HG03575 (cell line): ENCODE results near the gene KRTAP5-11.
"Not testable (repeated sequence)": the region's sequence is repeated elsewhere in the genome, so short reads cannot be mapped to it uniquely, and the experiment has no call there.

Source experiments
- ATAC-seq: cut with Tn5 transposase; IDR thresholded peaks from one replicate; pipeline ENCODE4 v1.9.1; 2021; ENCODE audit not compliant: unreplicated experiment, insufficient number of reproducible peaks, low FRiP score; ENCODE audit errors: extremely low read depth

KRTAP5-11 gene

DNA sequence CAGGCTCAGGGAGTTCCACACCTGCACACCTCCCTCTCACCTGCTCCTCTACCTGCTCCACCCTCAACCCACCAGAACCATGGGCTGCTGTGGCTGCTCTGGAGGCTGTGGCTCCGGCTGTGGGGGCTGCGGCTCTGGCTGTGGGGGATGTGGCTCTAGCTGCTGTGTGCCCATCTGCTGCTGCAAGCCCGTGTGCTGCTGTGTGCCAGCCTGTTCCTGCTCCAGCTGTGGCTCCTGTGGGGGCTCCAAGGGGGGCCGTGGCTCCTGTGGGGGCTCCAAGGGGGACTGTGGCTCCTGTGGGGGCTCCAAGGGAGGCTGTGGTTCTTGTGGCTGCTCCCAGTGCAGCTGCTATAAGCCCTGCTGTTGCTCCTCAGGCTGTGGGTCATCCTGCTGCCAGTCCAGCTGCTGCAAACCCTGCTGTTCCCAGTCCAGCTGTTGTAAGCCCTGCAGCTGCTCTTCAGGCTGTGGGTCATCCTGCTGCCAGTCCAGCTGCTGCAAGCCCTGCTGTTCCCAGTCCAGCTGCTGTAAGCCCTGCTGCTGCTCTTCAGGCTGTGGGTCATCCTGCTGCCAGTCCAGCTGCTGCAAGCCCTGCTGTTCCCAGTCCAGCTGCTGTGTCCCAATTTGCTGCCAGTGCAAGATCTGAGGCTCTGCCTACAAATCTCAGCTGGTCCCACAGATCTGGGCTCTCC, 44.6 kb downstream of the KRTAP5-11 start, which contains the start of gene KRTAP5-8:
KRTAP5-8 (plus strand) TSS at position 49 of the 689 bp plus-strand sequence; CDS start at position 80, 31 bp downstream.
- not testable (repeated sequence) for ATAC-seq

GRCh38 chr11:71537537-71537936, 45.1 kb downstream of the KRTAP5-11 start:
- ATAC-seq = no peak

- no peak for ATAC-seq
Measured at GRCh38 chr11:71535825-71536224, 46.9 kb downstream of the KRTAP5-11 start.

- not testable (repeated sequence) for ATAC-seq
Measured at GRCh38 chr11:71534711-71535608, 47.7 kb downstream of the KRTAP5-11 start.

- ATAC-seq = no peak
Measured at GRCh38 chr11:71532036-71532610, 50.6 kb downstream of the KRTAP5-11 start.
